NCI-H524 (cell line): ENCODE measurements around the gene ZHX3.

Experiments used
- DNase-seq, 2 experiments: peaks; one replicate each; lab custom pipeline; 2025; lab: John Stamatoyannopoulos, UW

ZHX3 gene

GRCh38 chr20:41224281-41224680 is 93.2 kb downstream of the ZHX3 start:
- DNase-seq = no peak

GRCh38 chr20:41223112-41223511 is 94.4 kb downstream of the ZHX3 start:
- no peak for DNase-seq

GRCh38 chr20:41222703-41223102 is 94.8 kb downstream of the ZHX3 start:
- DNase-seq = no peak

GRCh38 chr20:41222296-41222695 is 95.2 kb downstream of the ZHX3 start:
- DNase-seq = no peak

- no peak for DNase-seq
These were observed 95.8 kb downstream of the ZHX3 start for GRCh38 chr20:41221614-41222218.

- DNase-seq = no peak
These were observed 97.7 kb downstream of the ZHX3 start for GRCh38 chr20:41219824-41220223.

GRCh38 chr20:41218466-41218865 is 99.1 kb downstream of the ZHX3 start:
- no peak for DNase-seq

- DNase-seq = no peak
These were observed 100.1 kb downstream of the ZHX3 start for GRCh38 chr20:41217422-41217821.

- no peak for DNase-seq
These were observed 102.9 kb downstream of the ZHX3 start for GRCh38 chr20:41214666-41215065.

- DNase-seq = no peak
These were observed 103.3 kb downstream of the ZHX3 start for GRCh38 chr20:41214202-41214601.

GRCh38 chr20:41213150-41213820 is 104.2 kb downstream of the ZHX3 start:
- DNase-seq = no peak

GRCh38 chr20:41205313-41205712 is 112.2 kb downstream of the ZHX3 start:
- no peak for DNase-seq

- no peak for DNase-seq
These were observed 112.9 kb downstream of the ZHX3 start for GRCh38 chr20:41204304-41205265.

- no peak for DNase-seq
These were observed 113.9 kb downstream of the ZHX3 start for GRCh38 chr20:41203660-41204059.

GRCh38 chr20:41202426-41202825 is 115.1 kb downstream of the ZHX3 start:
- DNase-seq = no peak

GRCh38 chr20:41201760-41202159 is 115.8 kb downstream of the ZHX3 start:
- no peak for DNase-seq

- DNase-seq = no peak
These were observed 116.9 kb downstream of the ZHX3 start for GRCh38 chr20:41200446-41201202.

- DNase-seq = no peak
These were observed 119.1 kb downstream of the ZHX3 start for GRCh38 chr20:41198443-41198842.

GRCh38 chr20:41196653-41197225 is 120.8 kb downstream of the ZHX3 start:
- no peak for DNase-seq

GRCh38 chr20:41192575-41192974 is 125.0 kb downstream of the ZHX3 start:
- DNase-seq = no peak
